Activated CD4-positive, alpha-beta T cell treated with anti-CD3 and anti-CD28 coated beads, Interleukin-2, Interleukin-6, amounts not matched to agents 100 ng/mL and 50 ng/mL, durations not matched to agents 16 hours and 8 hours (primary cell): ENCODE results near the gene TSC22D4.
"Not testable (repeated sequence)": the region's sequence is repeated elsewhere in the genome, so short reads cannot be mapped to it uniquely, and the experiment has no call there.

Source experiments
- DNase-seq: peaks from one replicate; pipeline ENCODE4 v3.0.0-alpha.2; 2020

TSC22D4 gene

DNA sequence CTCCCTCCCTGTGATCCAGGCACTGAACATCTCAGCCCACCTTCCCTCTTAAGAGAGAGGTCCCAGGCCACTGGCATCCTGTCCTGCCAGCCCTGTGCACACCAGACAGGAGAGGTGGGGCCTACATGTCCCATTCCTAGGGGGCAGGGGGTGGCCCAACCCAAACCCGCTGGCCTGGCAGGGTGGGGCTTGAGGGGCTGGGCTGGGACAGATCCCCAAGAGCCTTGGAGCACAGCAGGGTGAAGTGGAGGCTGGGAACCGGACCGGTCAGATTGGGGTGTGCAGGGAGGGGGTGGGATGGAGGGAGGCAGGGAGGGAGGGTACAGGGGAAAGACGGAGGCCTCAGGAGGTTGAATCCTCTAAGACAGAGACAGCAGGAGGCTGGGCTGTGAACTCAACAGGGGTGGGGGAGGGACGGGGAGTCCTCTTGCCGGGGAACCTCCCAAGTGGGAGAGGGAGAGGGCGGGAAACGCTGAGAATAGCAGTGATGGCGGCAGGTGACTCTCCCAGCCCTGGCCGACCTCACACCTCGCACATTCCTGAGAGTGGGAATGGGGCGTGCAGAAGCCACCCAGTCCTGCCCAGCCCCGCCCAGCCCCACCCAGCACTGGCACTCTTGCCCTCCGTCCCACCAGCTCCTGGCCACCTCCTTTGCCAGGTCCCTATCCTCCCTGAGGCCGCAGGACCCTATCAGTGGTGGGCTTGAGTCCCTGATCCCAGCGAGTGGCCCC, 6.7 kb downstream of the TSC22D4 start:
- DNase-seq = no peak

DNA sequence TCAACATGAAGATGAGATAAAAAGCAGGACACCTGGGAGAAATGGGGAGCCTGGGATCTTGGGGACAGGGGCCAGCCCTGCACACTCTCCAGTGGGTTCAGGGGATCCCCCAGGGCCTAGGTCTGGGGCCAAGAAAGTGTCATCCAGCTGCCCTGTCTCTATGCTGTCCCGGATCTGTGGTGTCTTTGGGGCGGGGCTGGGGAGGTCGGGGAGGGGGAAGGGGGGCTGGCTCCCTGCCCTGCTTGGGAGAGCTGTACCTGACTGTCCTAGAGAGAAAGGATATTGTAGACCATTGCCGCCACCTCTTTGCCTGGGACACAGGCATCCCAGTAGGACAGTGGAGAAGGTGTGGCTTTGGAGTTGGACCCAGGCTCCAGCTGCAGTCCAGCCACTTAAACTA, 8.0 kb downstream of the TSC22D4 start:
- DNase-seq = no peak

DNA sequence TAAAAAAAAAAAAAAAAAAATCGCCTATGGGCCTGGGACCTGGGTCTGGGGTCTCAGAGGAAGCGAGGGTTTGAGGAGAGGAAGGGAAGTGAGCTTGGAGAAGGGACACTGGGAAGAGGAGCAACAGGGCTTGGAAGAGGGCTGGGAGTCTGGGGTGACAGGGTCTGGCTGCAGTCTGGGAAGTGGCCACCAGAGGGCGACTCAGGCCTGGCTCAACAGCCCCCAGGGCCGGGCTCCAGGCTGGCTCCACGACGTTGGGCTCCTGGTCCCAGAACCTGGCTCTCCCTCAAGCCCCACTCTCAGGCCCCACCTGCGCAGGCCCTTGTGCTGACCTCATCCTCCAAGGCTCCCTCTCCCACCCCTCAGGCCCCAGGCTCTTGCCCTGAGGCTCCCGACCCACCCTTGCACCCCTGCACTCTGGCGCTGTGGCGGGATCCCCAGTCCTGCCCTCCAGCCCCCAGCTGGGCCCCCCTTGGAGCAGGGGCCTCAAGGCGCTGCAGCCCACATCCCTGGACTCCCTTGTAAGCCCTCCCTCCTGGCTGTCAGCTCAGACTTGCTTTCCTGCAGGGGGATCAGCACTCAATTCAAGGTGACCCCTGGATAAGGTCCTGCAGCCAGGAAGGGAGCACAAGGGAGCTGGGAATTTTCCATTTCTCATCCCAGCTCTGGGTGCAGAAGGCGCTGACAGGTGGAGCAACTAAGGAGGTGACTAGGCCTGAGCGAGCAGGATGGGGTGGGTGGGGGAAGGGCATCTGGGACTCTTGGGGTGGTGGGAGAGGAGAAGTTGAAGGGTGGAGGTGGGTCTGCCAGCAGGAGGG, 9.6 kb downstream of the TSC22D4 start:
- peak; percentile 87 for DNase-seq

DNA sequence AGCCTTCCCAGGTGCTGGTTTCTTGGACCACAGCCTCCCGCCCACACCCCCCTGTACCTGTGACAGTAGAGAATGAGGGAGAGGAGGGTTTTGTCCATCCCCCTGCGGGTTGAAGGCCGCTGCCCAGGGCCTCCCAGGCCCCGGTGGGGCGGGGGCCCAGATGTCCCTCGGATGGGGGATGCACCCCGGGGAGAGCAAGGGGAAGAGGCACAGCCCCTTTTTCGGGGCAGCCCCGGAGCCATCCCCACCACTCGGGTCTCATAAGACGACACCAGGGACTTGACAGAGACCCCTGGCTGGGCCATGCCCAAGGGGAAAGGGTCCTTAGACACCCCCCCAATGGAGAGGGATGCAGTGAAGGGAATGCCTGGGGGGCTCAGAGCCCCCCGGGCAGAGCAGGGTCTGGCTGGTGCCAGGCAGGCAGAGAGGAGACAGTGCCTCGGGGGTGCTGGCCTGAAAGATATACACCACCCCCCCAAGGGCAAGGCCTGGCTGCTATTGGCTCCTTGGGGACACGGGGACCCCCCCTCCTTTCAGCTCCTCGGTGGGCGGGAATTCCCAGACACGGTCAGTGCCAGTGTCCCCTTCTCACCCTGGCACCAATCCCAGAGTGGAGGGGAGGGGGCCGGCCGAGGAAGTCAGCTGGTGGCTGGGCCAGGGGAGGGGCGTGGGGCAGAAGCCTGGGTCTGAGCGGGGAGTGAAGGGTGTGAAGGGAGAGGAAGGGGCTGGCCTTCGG, 11.2 kb downstream of the TSC22D4 start:
- no peak for DNase-seq

- no peak for DNase-seq
These were observed 12.1 kb downstream of the TSC22D4 start for GRCh38 chr7:100466653-100467605.

DNA sequence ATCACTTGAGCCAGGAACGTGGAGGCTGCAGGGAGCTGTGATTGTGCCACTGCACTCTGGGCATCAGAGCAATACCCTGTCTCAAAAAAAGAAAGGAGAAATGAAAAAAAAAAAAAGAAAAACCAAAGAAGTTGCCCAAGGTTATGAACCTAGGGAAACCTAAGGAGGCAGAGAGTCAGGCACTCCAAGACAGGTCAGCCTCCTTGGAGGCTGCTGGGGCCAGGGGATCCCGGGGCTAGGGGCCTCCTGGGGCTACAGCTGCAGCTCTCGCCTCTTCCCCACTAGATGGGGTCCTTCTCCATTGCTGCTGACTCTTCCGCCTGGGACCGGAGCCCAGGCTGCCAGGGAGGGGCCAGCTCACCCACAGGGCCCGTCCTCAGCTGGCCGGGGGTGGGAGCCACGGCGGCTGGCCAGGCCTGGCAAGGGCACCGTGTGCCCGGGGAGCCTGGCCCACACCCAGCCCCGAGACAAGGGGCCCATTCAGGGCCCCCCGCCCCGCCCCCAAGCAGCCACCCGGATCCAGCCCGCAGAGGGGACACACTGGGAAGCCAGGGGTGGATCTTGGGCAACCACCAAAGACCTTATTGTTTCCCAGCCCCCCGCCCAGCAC, 13.2 kb downstream of the TSC22D4 start:
- DNase-seq = no peak

DNA sequence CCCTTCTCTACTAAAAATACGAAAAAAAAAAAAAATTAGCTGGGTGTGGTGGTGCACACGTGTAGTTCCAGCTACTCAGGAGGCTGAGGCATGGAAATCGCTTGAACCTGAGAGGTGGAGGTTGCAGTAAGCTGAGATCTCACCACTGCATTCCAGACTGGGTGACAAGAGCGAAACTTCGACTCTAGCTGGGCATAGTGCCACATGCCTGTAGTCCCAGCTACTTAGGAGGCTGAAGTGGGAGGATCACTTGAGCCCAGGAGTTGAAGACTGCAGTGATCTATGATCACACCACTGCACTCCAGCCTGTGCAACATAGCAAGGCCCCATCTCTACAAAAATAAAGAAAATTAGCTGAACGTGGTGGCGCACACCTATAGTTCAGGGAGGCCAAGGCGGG, 13.7 kb downstream of the TSC22D4 start:
- DNase-seq = no peak

GRCh38 chr7:100464791-100465190, 14.2 kb downstream of the TSC22D4 start:
- DNase-seq = no peak

DNA sequence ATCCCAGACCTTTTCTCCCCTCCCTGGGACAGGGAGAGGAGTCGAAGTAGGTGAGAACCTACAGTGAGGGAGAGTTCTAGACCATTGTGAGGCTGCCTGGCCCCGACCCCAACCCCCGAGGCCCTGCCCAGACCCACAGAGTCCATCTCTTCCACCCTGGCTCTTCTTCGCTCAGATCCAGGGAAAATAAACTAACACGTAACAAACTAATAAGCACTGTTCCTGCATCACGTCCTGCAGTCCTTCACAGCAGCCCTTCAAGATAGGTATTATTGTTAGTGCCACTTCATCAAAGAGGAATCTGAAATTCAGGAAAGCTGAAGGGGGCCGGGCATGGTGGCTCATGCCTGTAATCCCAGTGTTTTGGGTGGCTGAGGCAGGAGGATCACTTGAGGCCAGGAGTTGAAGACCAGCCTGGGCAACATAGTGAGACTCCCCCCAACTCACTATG, 14.8 kb downstream of the TSC22D4 start, which contains the start of gene SPACDR:
Gene SPACDR, minus strand, starts transcription at position 51 of the 451 bp plus-strand sequence. CDS start 235 bp downstream, outside the sequence.
- no peak for DNase-seq

GRCh38 chr7:100457033-100457432, 22.0 kb downstream of the TSC22D4 start:
- DNase-seq = no peak

DNA sequence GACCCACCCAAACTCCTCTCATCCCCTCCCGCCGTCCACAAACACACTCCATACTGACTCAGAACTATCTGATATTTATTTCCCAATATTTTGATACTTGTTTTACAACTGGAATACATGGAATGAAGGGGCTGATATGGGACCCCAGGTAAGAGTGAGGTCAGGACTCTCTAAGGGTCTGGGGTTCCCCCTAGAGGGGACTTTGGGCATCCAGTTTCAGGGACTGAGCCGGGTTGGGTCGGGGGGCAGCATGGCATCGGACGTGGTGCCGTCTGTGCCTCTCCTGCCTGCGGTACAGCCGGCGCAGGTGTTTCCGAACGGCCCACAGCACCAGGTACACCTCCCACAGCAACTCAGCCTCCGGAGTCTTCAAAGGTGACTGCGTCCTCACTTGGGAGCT, 22.5 kb downstream of the TSC22D4 start:
- no peak for DNase-seq

GRCh38 chr7:100455206-100455605, 23.8 kb downstream of the TSC22D4 start:
- DNase-seq = no peak

GRCh38 chr7:100453854-100454253, 25.2 kb downstream of the TSC22D4 start:
- DNase-seq = not testable (repeated sequence)

GRCh38 chr7:100452513-100452912, 26.5 kb downstream of the TSC22D4 start:
- DNase-seq = no peak

GRCh38 chr7:100449190-100449795, 29.7 kb downstream of the TSC22D4 start:
- DNase-seq = no peak

DNA sequence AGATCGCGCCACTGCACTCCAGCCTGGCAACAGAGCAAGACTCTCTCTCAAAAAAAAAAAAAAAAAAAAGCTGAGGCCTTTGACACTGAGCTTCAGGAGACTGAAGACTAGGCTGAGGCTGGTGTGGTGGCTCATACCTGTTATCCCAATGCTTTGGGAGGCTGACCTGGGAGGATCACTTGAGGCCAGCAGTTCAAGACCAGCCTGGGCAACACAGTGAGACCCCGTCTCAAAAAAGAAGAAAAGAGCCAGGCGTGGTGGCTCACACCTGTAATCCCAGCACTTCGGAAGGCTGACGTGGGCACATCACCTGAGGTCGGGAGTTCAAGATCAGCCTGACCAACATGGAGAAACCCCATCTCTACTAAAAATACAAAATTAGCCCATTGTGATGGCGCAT, 31.7 kb downstream of the TSC22D4 start:
- not testable (repeated sequence) for DNase-seq

DNA sequence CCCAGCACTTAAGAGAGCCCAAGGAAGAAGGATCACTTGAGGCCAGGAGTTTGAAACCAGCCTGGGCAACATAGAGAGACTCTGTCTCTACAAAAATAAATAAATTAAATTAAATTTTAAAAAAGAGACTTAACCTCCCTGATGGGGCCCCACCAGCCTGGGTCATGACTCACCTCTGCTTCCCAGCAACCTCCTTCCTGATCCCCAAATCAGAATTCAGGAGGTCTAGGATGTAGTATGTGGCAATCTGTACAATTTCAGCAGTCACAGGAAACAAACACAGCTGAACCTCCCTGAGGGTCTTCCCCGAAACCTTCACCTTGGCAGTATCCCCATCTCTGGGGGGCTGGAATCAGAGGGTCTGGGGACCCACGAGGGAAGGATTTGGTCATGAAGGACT, 33.0 kb downstream of the TSC22D4 start:
- DNase-seq = no peak

GRCh38 chr7:100444311-100445278, 34.4 kb downstream of the TSC22D4 start:
- DNase-seq = no peak

DNA sequence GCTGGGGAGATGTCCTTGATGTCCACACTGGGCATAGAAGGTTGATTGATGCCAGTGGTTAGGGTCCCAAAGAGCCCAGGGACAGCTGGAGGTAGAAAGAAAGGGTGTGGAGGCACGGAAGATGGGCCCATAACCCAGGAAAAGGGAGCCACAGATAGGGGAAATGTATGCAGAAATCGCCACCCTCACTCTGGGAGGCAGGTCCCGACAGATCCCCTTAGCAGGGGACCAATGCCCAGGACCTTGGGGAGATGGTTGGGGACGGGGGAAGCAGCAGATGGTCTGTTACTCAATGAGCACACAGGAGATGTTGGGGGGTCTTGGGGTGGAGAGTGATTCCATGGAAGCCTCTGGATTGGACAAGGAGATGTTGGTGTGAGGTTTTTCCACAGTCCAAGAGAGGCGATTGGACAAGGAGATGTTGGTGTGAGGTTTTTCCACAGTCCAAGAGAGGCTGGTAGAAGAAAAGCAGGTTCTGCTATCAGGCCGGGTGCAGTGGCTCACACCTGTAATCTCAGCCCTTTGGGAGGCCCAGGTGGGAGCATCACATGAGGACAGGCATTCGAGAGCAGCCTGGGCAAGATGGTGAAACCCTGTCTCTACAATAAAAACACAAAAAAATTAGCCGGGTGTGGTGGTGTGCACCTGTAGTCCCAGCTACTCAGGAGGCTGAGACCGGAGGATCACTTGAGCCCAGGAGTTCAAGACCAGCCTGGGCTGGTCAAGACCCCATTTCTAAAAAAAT, 35.7 kb downstream of the TSC22D4 start:
- no peak for DNase-seq
